Mesendoderm (in vitro differentiated cells): ENCODE data around the gene TENM4.

Experiments
- DNase-seq: peaks from one replicate; pipeline ENCODE4 v3.0.0; 2013
- H2AK5ac ChIP-seq: 2 replicates; pipeline ENCODE4 v1.6.1; 2013; ENCODE audit warnings: low read length, inconsistent platforms
- H2BK120ac ChIP-seq: 2 replicates; pipeline ENCODE4 v1.6.1; 2013; ENCODE audit warnings: low read depth, mild to moderate bottlenecking, low read length, moderate library complexity, mixed read lengths
- H2BK15ac ChIP-seq: replicated peaks from 2 replicates; pipeline ENCODE4 v1.6.1; 2013; ENCODE audit warnings: low read depth, mild to moderate bottlenecking, moderate library complexity
- H2BK5ac ChIP-seq: 2 replicates; pipeline ENCODE4 v1.6.1; 2013; ENCODE audit warnings: low read length, inconsistent platforms
- H3K18ac ChIP-seq: 2 replicates; pipeline ENCODE4 v1.6.1; 2013; ENCODE audit warnings: mild to moderate bottlenecking, low read length, mixed read lengths
- H3K23ac ChIP-seq: one replicate; pipeline ENCODE4 v1.6.1; 2013; ENCODE audit warnings: low read length
- H3K27ac ChIP-seq: 2 replicates; pipeline ENCODE4 v1.5.1; 2013; ENCODE audit warnings: low read depth, mild to moderate bottlenecking, inconsistent platforms, low read length, moderate library complexity
- H3K27me3 ChIP-seq: 2 replicates; pipeline ENCODE4 v1.6.1; 2013; ENCODE audit warnings: low read length, control low read depth, mild to moderate bottlenecking, inconsistent platforms; ENCODE audit not compliant: insufficient read depth, poor library complexity
- H3K36me3 ChIP-seq: 2 replicates; pipeline ENCODE4 v1.6.1; 2013; ENCODE audit warnings: low read length, inconsistent platforms; ENCODE audit not compliant: control insufficient read depth, insufficient read depth
- H3K4ac ChIP-seq: one replicate; pipeline ENCODE4 v1.6.1; 2013; ENCODE audit warnings: low read depth, mild to moderate bottlenecking, low read length, moderate library complexity
- H3K4me1 ChIP-seq: 2 replicates; pipeline ENCODE4 v1.6.1; 2013; ENCODE audit warnings: low read depth, low read length, inconsistent platforms; ENCODE audit not compliant: control insufficient read depth
- H3K4me2 ChIP-seq: 2 replicates; pipeline ENCODE4 v1.6.1; 2013; ENCODE audit warnings: low read length
- H3K4me3 ChIP-seq: 2 replicates; pipeline ENCODE4 v1.5.1; 2013; ENCODE audit warnings: mild to moderate bottlenecking, low read length
- H3K56ac ChIP-seq: one replicate; pipeline ENCODE4 v1.6.1; 2013; ENCODE audit warnings: low read length
- H3K79me1 ChIP-seq: 2 replicates; pipeline ENCODE4 v1.6.1; 2013; ENCODE audit warnings: low read length, inconsistent platforms
- H3K79me2 ChIP-seq: 2 replicates; pipeline ENCODE4 v1.6.1; 2013; ENCODE audit warnings: mild to moderate bottlenecking, low read length; ENCODE audit not compliant: control insufficient read depth, insufficient read depth
- H3K9ac ChIP-seq: 2 replicates; pipeline ENCODE4 v1.6.1; 2013; ENCODE audit warnings: low read length, inconsistent platforms
- H4K5ac ChIP-seq: one replicate; pipeline ENCODE4 v1.6.1; 2013; ENCODE audit warnings: low read length
- H4K8ac ChIP-seq: one replicate; pipeline ENCODE4 v1.6.1; 2013; ENCODE audit warnings: low read depth, mild to moderate bottlenecking, control low read depth, low read length, moderate library complexity
- WGBS: extraction: QIAGEN DNeasy Blood & Tissue Kit; methylation state at CpG from one replicate; pipeline ENCODE4 v1.1.7; 2013; ENCODE audit warnings: low lambda C conversion rate, missing lambda C conversion rate; ENCODE audit not compliant: insufficient coverage; ENCODE audit errors: extremely low coverage; 5-methylcytosine and 5-hydroxymethylcytosine counted together

The TENM4 gene

DNA sequence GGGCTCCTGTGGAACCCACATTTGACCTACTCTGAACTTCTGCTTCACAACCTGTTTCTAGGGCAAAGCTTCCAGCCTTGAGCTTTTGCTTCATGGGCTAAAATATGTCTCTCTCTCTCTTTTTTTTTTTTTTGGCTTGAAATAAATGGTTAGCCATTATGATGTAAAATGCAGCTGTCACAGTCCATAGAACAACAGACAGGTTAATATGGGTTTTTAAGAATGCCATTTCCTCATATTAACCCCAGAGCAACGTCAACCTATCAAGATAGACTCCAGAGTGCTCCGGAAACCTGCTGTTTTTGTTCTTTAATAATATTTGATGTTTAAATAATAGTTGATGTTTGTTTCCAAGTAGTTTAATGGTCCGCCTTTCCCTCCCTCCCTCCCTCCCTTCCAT, 285.6 kb downstream of the TENM4 start:
- no peak for DNase-seq
- no peak overlapping the region for H3K9ac ChIP-seq
- H3K4me2 ChIP-seq, result no peak overlapping the region
- H3K36me3 ChIP-seq, result no peaks in the 10 kb centered on the region
- no peak overlapping the region for H3K56ac ChIP-seq
- no peak overlapping the region for H3K23ac ChIP-seq
- no peaks in the 10 kb centered on the region for H3K27me3 ChIP-seq
- H2BK120ac ChIP-seq, result no peak overlapping the region
- no peak overlapping the region for H2BK15ac ChIP-seq
- no peak overlapping the region for H4K8ac ChIP-seq
- no peak overlapping the region for H3K4ac ChIP-seq
- no peak overlapping the region for H3K27ac ChIP-seq
- no peaks in the 10 kb centered on the region for H3K4me1 ChIP-seq
- WGBS, result no CpG with 5 or more reads among the region's 3 CpGs
- no peak overlapping the region for H2AK5ac ChIP-seq
- H2BK5ac ChIP-seq, result no peak overlapping the region
- H4K5ac ChIP-seq, result no peak overlapping the region
- H3K4me3 ChIP-seq, result no peak overlapping the region
- H3K79me2 ChIP-seq, result no peaks in the 10 kb centered on the region
- H3K79me1 ChIP-seq, result peaks cover 2% of the 10 kb centered on the region
- H3K18ac ChIP-seq, result no peak overlapping the region

DNA sequence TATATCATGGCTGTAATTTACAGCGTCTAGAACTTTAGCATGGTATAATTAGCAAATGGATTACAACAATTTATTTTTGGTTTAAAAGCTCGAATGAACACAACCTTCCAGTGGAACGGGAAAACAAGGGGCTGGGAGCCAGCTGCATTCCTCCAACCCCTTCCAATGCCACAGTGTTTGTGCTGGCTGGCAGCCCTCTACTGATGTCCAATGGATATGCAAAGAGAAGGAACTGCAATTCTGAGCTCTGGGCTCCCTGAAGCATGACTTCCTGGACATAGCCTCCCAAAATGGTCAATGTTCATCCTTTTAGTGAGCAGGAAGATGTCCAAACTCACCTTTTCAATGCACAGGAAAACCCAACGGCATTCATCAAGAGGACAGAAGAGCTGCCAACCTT, 288.3 kb downstream of the TENM4 start:
- Histone ChIP-seq H3K27ac (no peak overlapping the region), H3K79me1 (peaks cover 2% of the 10 kb centered on the region), H3K4me1 (no peaks in the 10 kb centered on the region), H3K4me3 (no peak overlapping the region), H3K56ac (no peak overlapping the region), H3K4me2 (no peak overlapping the region), H3K27me3 (no peaks in the 10 kb centered on the region), H2BK15ac (no peak overlapping the region), H3K36me3 (no peaks in the 10 kb centered on the region), H3K18ac (no peak overlapping the region), H4K8ac (no peak overlapping the region), H2BK120ac (no peak overlapping the region), H3K23ac (no peak overlapping the region), H3K9ac (no peak overlapping the region), H4K5ac (no peak overlapping the region), H2BK5ac (no peak overlapping the region), H3K79me2 (no peaks in the 10 kb centered on the region), H3K4ac (no peak overlapping the region), H2AK5ac (no peak overlapping the region)
- no CpG with 5 or more reads among the region's 4 CpGs for WGBS
- no peak for DNase-seq

DNA sequence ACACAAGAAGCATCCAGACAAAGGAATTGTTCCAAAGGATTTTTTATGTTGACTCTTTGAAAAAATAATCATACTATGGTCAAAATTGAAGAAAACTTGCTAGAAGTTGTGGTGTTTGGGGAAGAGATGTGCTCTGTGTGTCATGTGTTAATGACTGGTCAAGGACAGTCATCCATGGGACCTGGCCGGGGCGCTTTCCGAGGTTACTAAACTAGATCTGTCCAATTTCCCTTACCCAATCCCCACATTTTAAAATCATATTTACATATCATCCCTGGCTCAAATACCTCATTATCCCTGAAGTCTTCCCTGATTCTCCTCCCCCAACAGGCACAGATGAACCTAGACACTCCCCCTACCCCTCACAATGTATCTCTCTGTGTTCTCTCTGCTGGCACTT, 289.4 kb downstream of the TENM4 start:
- H3K4me3 ChIP-seq, result no peak overlapping the region
- no peak overlapping the region for H2BK5ac ChIP-seq
- no peak overlapping the region for H3K9ac ChIP-seq
- H3K27ac ChIP-seq, result no peak overlapping the region
- no peak overlapping the region for H2AK5ac ChIP-seq
- H3K18ac ChIP-seq, result no peak overlapping the region
- H3K27me3 ChIP-seq, result no peaks in the 10 kb centered on the region
- no peaks in the 10 kb centered on the region for H3K36me3 ChIP-seq
- no peak overlapping the region for H3K4me2 ChIP-seq
- no peak overlapping the region for H2BK120ac ChIP-seq
- H3K56ac ChIP-seq, result no peak overlapping the region
- no peak overlapping the region for H4K8ac ChIP-seq
- no peaks in the 10 kb centered on the region for H3K79me2 ChIP-seq
- H3K79me1 ChIP-seq, result no peaks in the 10 kb centered on the region
- H3K4me1 ChIP-seq, result no peaks in the 10 kb centered on the region
- H4K5ac ChIP-seq, result no peak overlapping the region
- H3K23ac ChIP-seq, result no peak overlapping the region
- no CpG with 5 or more reads among the region's 3 CpGs for WGBS
- H2BK15ac ChIP-seq, result no peak overlapping the region
- DNase-seq, result no peak
- H3K4ac ChIP-seq, result no peak overlapping the region

DNA sequence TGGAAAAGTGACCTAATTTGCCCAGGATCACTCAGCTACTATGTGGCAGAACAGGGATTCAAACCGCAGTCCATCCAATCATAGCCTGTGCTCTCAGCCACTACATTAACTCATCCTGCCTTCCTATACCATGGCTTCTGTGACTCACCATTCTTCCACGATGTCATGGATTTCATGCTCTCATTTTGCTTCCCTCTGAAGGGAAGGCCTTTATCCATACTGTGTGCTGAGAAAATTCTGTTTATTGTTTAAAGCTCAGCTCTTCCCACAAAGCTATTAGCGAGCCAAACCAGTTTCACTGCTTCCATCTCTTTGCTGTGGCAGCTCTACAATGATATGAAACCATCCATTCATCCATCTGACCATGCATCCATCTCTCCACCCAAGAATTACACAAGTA, 289.9 kb downstream of the TENM4 start:
- Histone ChIP-seq H3K4me1 (no peaks in the 10 kb centered on the region), H3K4me2 (no peak overlapping the region), H3K23ac (no peak overlapping the region), H3K27me3 (no peaks in the 10 kb centered on the region), H3K4ac (no peak overlapping the region), H3K9ac (no peak overlapping the region), H2AK5ac (no peak overlapping the region), H3K4me3 (no peak overlapping the region), H3K36me3 (no peaks in the 10 kb centered on the region), H3K79me2 (no peaks in the 10 kb centered on the region), H3K56ac (no peak overlapping the region), H2BK5ac (no peak overlapping the region), H3K79me1 (no peaks in the 10 kb centered on the region), H4K5ac (no peak overlapping the region), H2BK120ac (no peak overlapping the region), H4K8ac (no peak overlapping the region), H3K27ac (no peak overlapping the region), H3K18ac (no peak overlapping the region), H2BK15ac (no peak overlapping the region)
- WGBS, result no CpG with 5 or more reads among the region's 3 CpGs
- no peak for DNase-seq

DNA sequence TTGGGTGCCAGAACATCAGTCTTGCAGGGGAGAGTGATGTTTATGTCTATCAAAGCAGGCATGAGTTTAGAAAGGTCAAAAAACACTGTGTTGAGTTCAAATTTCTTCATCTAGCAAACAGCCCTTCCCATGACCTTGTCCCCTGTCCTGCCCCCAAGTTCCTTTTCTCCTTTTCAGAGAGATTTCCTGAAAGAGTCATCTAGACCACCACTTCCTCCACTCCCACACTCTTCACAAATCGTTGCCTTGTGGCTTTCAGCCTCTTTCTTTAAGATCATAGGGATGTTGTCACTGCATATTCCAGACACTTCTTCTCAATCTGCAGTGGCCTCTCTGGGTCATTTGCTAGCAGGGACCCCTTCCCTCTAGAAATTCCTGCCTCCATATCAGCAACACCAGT, 290.5 kb downstream of the TENM4 start:
- Histone ChIP-seq H3K4me3 (no peak overlapping the region), H2BK15ac (no peak overlapping the region), H3K56ac (no peak overlapping the region), H4K8ac (no peak overlapping the region), H3K23ac (no peak overlapping the region), H2BK120ac (no peak overlapping the region), H3K4me2 (no peak overlapping the region), H3K27me3 (no peaks in the 10 kb centered on the region), H3K27ac (no peak overlapping the region), H2AK5ac (no peak overlapping the region), H2BK5ac (no peak overlapping the region), H3K79me1 (no peaks in the 10 kb centered on the region), H3K4ac (no peak overlapping the region), H3K36me3 (no peaks in the 10 kb centered on the region), H4K5ac (no peak overlapping the region), H3K9ac (no peak overlapping the region), H3K18ac (no peak overlapping the region), H3K79me2 (no peaks in the 10 kb centered on the region), H3K4me1 (no peaks in the 10 kb centered on the region)
- no peak for DNase-seq
- WGBS, result no CpG with 5 or more reads among the region's 1 CpG

DNA sequence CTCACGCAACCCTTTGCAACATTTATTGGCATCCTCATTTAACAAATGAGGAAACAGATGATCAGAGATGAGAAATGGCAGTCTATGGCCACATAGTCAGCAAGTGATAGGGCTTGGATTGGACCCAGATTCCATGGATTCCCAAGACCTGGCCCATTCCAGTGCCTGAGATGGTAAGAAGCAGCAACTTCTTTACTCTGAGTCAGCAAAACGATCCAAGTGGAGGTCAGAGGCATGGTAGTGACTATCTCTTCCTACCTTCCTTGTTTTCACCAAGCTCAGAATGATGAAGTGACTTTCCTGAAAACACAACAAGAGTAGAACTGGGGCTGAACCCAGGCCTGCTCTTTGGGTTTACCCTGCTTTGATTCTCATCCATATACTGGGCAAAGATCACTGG, 293.1 kb downstream of the TENM4 start:
- H3K56ac ChIP-seq, result no peak overlapping the region
- no peak overlapping the region for H3K18ac ChIP-seq
- H3K79me1 ChIP-seq, result no peaks in the 10 kb centered on the region
- no peak overlapping the region for H3K4ac ChIP-seq
- H3K4me3 ChIP-seq, result no peak overlapping the region
- no peak overlapping the region for H2BK15ac ChIP-seq
- H4K8ac ChIP-seq, result no peak overlapping the region
- no peaks in the 10 kb centered on the region for H3K36me3 ChIP-seq
- H3K23ac ChIP-seq, result no peak overlapping the region
- no peak overlapping the region for H2AK5ac ChIP-seq
- no CpG with 5 or more reads among the region's 2 CpGs for WGBS
- no peak overlapping the region for H3K4me2 ChIP-seq
- H3K9ac ChIP-seq, result no peak overlapping the region
- no peaks in the 10 kb centered on the region for H3K4me1 ChIP-seq
- no peaks in the 10 kb centered on the region for H3K27me3 ChIP-seq
- no peak overlapping the region for H3K27ac ChIP-seq
- DNase-seq, result no peak
- H2BK120ac ChIP-seq, result no peak overlapping the region
- no peaks in the 10 kb centered on the region for H3K79me2 ChIP-seq
- H4K5ac ChIP-seq, result no peak overlapping the region
- H2BK5ac ChIP-seq, result no peak overlapping the region
